ENCODE measurements around the gene PBX3. TPM values are rescaled to one million over a fixed set of nuclear protein-coding genes. Genes with fewer than 3 reads are reported as not detected.
A peak's percentile ranks its signal among the peaks of the same experiment; 100 is the strongest.

The PBX3 gene
- total and polyA plus RNA-seq, 10 of the 15 experiments (the other 5 are each of a cell fraction or from before 2014, with no cell fraction given) = 6.7 to 146 (median 22.2) TPM

GRCh38 chr9:125906144-125906543 lies 159.0 kb downstream of the PBX3 start (continued):
- TF ChIP-seq PBX3 (IDR thresholded peaks at IDR 0.05; ENCODE audit: insufficient replicate concordance, low read depth, low read length) (no peak), SKIL (IDR thresholded peaks at IDR 0.05; ENCODE audit: low read depth, poor library complexity, severe bottlenecking) (no peak), POLR2A (IDR thresholded peaks at IDR 0.05; ENCODE audit: low read depth, low read length) (no peak), SPI1 (IDR thresholded peaks at IDR 0.05; ENCODE audit: borderline replicate concordance, insufficient read depth, low read depth, low read length) (no peak)

GRCh38 chr9:125906893-125907292 lies 159.7 kb downstream of the PBX3 start:
- POLR2A ChIA-PET = no interaction called here
- CTCF ChIA-PET = no interaction called here
- no TSS peak for BruUV-seq (replicated peaks)
- TF ChIP-seq SKIL (IDR thresholded peaks at IDR 0.05; ENCODE audit: low read depth, poor library complexity, severe bottlenecking) (no peak), KAT2A (conservative IDR thresholded peaks at IDR 0.05; ENCODE audit: control insufficient read depth, low read depth, low read length) (no peak), MEF2B (IDR thresholded peaks at IDR 0.05; ENCODE audit: partially characterized antibody, poor library complexity, severe bottlenecking) (peak; percentile 69), YBX1 (IDR thresholded peaks at IDR 0.05) (no peak), EP300 (IDR thresholded peaks at IDR 0.05; ENCODE audit: borderline replicate concordance in 1 of 2, control insufficient read depth in 1 of 2, low read depth in 2 of 2, low read length in 2 of 2) (0 out of 4 replicates have a peak, but pooled peaks of 1 of the 2 experiments have one; percentile 27), SMARCA5 (IDR thresholded peaks at IDR 0.05) (peak; percentile 60; the same call in 1 of the 2 replicates), SPI1 (IDR thresholded peaks at IDR 0.05; ENCODE audit: borderline replicate concordance, insufficient read depth, low read depth, low read length) (no peak), RELB (IDR thresholded peaks at IDR 0.05; ENCODE audit: low read depth) (peak; percentile 28; the same call in 1 of the 2 replicates)

More at GRCh38 chr9:125906893-125907292, 159.7 kb downstream of the PBX3 start:
- Histone ChIP-seq H3K36me3 (ENCODE audit: control insufficient read depth in 2 of 2, insufficient read depth in 2 of 2, low read length in 1 of 2) (no peaks in the 10 kb centered on the region; a peak in 1 of 4 replicates), H4K20me1 (ENCODE audit: control insufficient read depth, insufficient read depth) (no peaks in the 10 kb centered on the region), H3K4me2 (ENCODE audit: control insufficient read depth, insufficient read depth) (no peak overlapping the region), H3K9ac (ENCODE audit: control insufficient read depth, insufficient read depth, low read length) (no peak overlapping the region), H2AFZ (ENCODE audit: control insufficient read depth, low read depth, low read length) (no peak overlapping the region), H3K9me3 (replicated peaks; ENCODE audit: control insufficient read depth, insufficient read depth, low read length) (no peaks in the 10 kb centered on the region), H3K79me2 (ENCODE audit: control insufficient read depth, insufficient read depth, low read length) (peaks cover 4% of the 10 kb centered on the region), H3K27ac (ENCODE audit: control insufficient read depth, insufficient read depth) (no peak overlapping the region), H3K4me1 (ENCODE audit: control insufficient read depth, insufficient read depth, low read length) (no peaks in the 10 kb centered on the region), H3K27me3 (replicated peaks in 1 of 2; ENCODE audit: control insufficient read depth in 2 of 2, insufficient read depth in 2 of 2, low read length in 1 of 2) (no peaks in the 10 kb centered on the region), H3K4me3 (no peak overlapping the region)
- FAIRE-seq (no peak), DNase-seq (ENCODE audit: low read depth, low spot score) (no peak), ATAC-seq (peak; percentile 36)
- intact Hi-C loops (cut with micrococcal nuclease; ENCODE audit: unreplicated experiment) (no loop called here), in situ Hi-C loops (cut with MboI) (no loop called here)
- 11% methylated on average over 1 of the region's 1 CpG for WGBS (ENCODE audit: insufficient coverage, insufficient replicate concordance, low lambda C conversion rate, missing lambda C conversion rate)
- SMC1A ChIA-PET (ENCODE audit: uncharacterized antibody, unreplicated experiment) = no interaction called here
- RAD21 ChIA-PET (ENCODE audit: unreplicated experiment) = no interaction called here
